HG02885 (cell line): Measurements from ENCODE around the gene ZNF560.

Experiments
- ATAC-seq: cut with Tn5 transposase; IDR thresholded peaks from one replicate; pipeline ENCODE4 v1.9.1; 2021; ENCODE audit warnings: mild to moderate bottlenecking; ENCODE audit not compliant: unreplicated experiment, poor library complexity

Gene ZNF560

GRCh38 chr19:9445037-9445436, 53.4 kb downstream of the ZNF560 start:
- ATAC-seq, result no peak

- no peak for ATAC-seq
Measured at GRCh38 chr19:9436358-9436757, 62.1 kb downstream of the ZNF560 start.

GRCh38 chr19:9435279-9436268, 62.8 kb downstream of the ZNF560 start, which contains the start of gene ZNF266:
TSS of gene ZNF266 (minus strand) at chr19:9435573. CDS start at chr19:9420089, 15,484 bp downstream.
- ATAC-seq, result peak; percentile 93

- no peak for ATAC-seq
Measured at GRCh38 chr19:9431475-9431874, 66.9 kb downstream of the ZNF560 start.

- ATAC-seq, result no peak
Measured at GRCh38 chr19:9430444-9430843, 68.0 kb downstream of the ZNF560 start.

- no peak for ATAC-seq
Measured at GRCh38 chr19:9427941-9428340, 70.5 kb downstream of the ZNF560 start.
